Coronary artery (tissue), 2 donors: ENCODE results near the gene ZFR2.
A peak's percentile ranks its signal among the peaks of the same experiment; 100 is the strongest.

Experiments
- DNase-seq: peaks from one replicate; pipeline ENCODE4 v3.0.0-alpha.2; 2017; ENCODE audit warnings: low spot score
- H3K27ac ChIP-seq, 2 donors: fragments of 200-600 bp; sonication (generic); one replicate each; pipeline ENCODE4 v1.5.1; 2016 to 2019
- H3K4me3 ChIP-seq: fragments of 200-600 bp; sonication (generic); 2 replicates; pipeline ENCODE4 v1.5.1; 2016; ENCODE audit warnings: mild to moderate bottlenecking, moderate library complexity
- CTCF ChIP-seq: fragments of 200-600 bp; sonication (generic); IDR thresholded peaks from one replicate; pipeline ENCODE4 v1.5.1; 2019; ENCODE audit warnings: antibody characterized with exemption

The ZFR2 gene

GRCh38 chr19:3868770-3869456, at the start of gene ZFR2:
TSS of gene ZFR2 (minus strand) at chr19:3869038. CDS start at chr19:3869017, 21 bp downstream.
- TF ChIP-seq CTCF, result no peak
- DNase-seq, result no peak
- Histone ChIP-seq H3K27ac (no peak within 1 kb of the TSS), H3K4me3 (peak within 1 kb of the TSS; percentile 36)

- no peak for DNase-seq
- H3K4me3 ChIP-seq, result no peak overlapping the region
- no peak for TF ChIP-seq CTCF
- H3K27ac ChIP-seq, result no peak overlapping the region
Measured at GRCh38 chr19:3916033-3916432, 47.2 kb upstream of the ZFR2 start.

GRCh38 chr19:3914199-3914598, 45.4 kb upstream of the ZFR2 start:
- no peak for DNase-seq
- no peak overlapping the region for H3K4me3 ChIP-seq
- H3K27ac ChIP-seq, result no peak overlapping the region
- TF ChIP-seq CTCF, result no peak

- no peak for TF ChIP-seq CTCF
- DNase-seq, result no peak
- Histone ChIP-seq H3K4me3 (no peak overlapping the region), H3K27ac (no peak overlapping the region)
Measured at GRCh38 chr19:3910105-3910504, 41.3 kb upstream of the ZFR2 start.

GRCh38 chr19:3908266-3909054, 39.6 kb upstream of the ZFR2 start:
- no peak for TF ChIP-seq CTCF

GRCh38 chr19:3907626-3908265, 38.9 kb upstream of the ZFR2 start:
- DNase-seq, result no peak
- no peak for TF ChIP-seq CTCF
- Histone ChIP-seq H3K4me3 (no peak overlapping the region), H3K27ac (no peak overlapping the region)

More at GRCh38 chr19:3908266-3909054, 39.6 kb upstream of the ZFR2 start:
- no peak for DNase-seq
- no peak overlapping the region for H3K4me3 ChIP-seq
- H3K27ac ChIP-seq, result no peak overlapping the region
